Ovary (tissue), 3 donors: ENCODE results near the gene KCNG2.

Source experiments
- EP300 ChIP-seq: sonication (generic); formaldehyde crosslinking; IDR thresholded peaks from one replicate; pipeline ENCODE4 v1.6.1; 2017; ENCODE audit warnings: antibody characterized with exemption
- POLR2A ChIP-seq: fragments of 450-650 bp; IDR thresholded peaks from one replicate; pipeline ENCODE4 v1.6.1; 2017; ENCODE audit warnings: antibody characterized with exemption, mild to moderate bottlenecking, moderate library complexity
- TF ChIP-seq, protein P1 (sequence below), 3 donors: fragments of 450-650 bp in 2 of 3; fragments of 200-600 bp in 1 of 3; IDR thresholded peaks; one replicate each; pipeline versions ENCODE4 v1.5.1 to v1.8.0; 2016 to 2022; ENCODE audit warnings: antibody characterized with exemption in 3 of 3, mild to moderate bottlenecking in 1 of 3
- donor health status: DM: no; HTN: no; CAD: no.

DNA sequence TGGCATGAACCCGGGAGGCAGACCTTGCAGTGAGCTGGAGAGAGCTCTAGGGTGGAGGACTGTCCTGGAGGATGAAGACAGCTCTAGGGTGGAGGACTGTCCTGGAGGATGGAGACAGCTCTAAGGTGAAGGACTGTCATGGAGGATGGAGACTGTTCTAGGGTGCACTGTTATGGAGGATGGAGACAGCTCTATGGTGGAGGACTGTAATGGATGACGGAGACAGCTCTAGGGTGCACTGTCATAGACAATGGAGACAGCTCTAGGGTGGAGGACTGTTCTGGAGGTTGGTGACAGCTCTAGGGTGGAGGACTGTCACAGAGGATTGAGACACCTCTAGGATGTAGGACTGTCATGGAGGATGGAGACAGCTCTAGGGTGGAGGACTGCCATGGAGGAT, 21.1 kb upstream of the KCNG2 start:
- no peak for TF ChIP-seq POLR2A
- TF ChIP-seq, protein P1, sequence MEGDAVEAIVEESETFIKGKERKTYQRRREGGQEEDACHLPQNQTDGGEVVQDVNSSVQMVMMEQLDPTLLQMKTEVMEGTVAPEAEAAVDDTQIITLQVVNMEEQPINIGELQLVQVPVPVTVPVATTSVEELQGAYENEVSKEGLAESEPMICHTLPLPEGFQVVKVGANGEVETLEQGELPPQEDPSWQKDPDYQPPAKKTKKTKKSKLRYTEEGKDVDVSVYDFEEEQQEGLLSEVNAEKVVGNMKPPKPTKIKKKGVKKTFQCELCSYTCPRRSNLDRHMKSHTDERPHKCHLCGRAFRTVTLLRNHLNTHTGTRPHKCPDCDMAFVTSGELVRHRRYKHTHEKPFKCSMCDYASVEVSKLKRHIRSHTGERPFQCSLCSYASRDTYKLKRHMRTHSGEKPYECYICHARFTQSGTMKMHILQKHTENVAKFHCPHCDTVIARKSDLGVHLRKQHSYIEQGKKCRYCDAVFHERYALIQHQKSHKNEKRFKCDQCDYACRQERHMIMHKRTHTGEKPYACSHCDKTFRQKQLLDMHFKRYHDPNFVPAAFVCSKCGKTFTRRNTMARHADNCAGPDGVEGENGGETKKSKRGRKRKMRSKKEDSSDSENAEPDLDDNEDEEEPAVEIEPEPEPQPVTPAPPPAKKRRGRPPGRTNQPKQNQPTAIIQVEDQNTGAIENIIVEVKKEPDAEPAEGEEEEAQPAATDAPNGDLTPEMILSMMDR (IDR thresholded peaks at IDR 0.05) = no peak
- no peak for TF ChIP-seq EP300
